HCT116 (cell line): ENCODE results near the gene ITPR2. TPM values are rescaled to one million over a fixed set of nuclear protein-coding genes. Genes with fewer than 3 reads are reported as not detected.

Source experiments
- ATAC-seq: fragments of 200-7000 bp; cut with Tn5 transposase; 2 replicates; pipeline ENCODE4 v1.9.1; 2020; ENCODE audit warnings: mild to moderate bottlenecking, moderate library complexity
- BruUV-seq: library from RNA; stranded (reverse); fragments of 400-500 nt; replicated peaks from 2 replicates; lab custom pipeline; 2021; lab: Mats Ljungman, UMichigan
- CTCF ChIA-PET: fragments of 300-600 bp; sonication (Branson Sonifier 250); formaldehyde crosslinking; loops from one replicate; lab custom pipeline; 2021; ENCODE audit warnings: antibody characterized with exemption; lab: Charles Lee
- POLR2A ChIA-PET: fragments of 300-600, 350-600 bp; sonication (Branson Sonifier 250); formaldehyde crosslinking; loops from one replicate; lab custom pipeline; 2021; ENCODE audit warnings: antibody characterized with exemption; lab: Charles Lee
- RAD21 ChIA-PET, 2 experiments: fragments of 300-600 bp; sonication (Branson Sonifier 250); formaldehyde crosslinking; loops; one replicate each; lab custom pipeline; 2023; ENCODE audit warnings: low total read pairs in 2 of 2; ENCODE audit not compliant: uncharacterized antibody in 2 of 2, unreplicated experiment in 2 of 2, low non-redundant PET in 1 of 2; lab: Charles Lee
- DNase-seq: peaks from one replicate; pipeline ENCODE4 v3.0.0-alpha.2; 2010; ENCODE audit warnings: low read depth, low spot score
- H2AFZ ChIP-seq: fragments of 200-600 bp; shearing (Covaris generic), sonication (generic); 2 replicates; pipeline ENCODE4 v1.6.1; 2017; ENCODE audit warnings: low read depth, mixed run types, mixed read lengths, antibody characterized with exemption, low read length; ENCODE audit not compliant: poor library complexity, severe bottlenecking
- H3K27ac ChIP-seq: 2 replicates; pipeline ENCODE4 v1.5.1; 2012; ENCODE audit warnings: low read depth, low read length
- H3K27me3 ChIP-seq: fragments of 200-600 bp; sonication (generic); 2 replicates; pipeline ENCODE4 v1.6.1; 2016; ENCODE audit warnings: mixed run types, low read length, mixed read lengths; ENCODE audit not compliant: insufficient read depth
- H3K36me3 ChIP-seq, 2 experiments: fragments of 200-500 bp in 1 of 2; fragments of 200-600 bp in 1 of 2; sonication (Bioruptor generic) in 1 of 2; sonication (generic) in 1 of 2; 2 replicates each; pipeline versions ENCODE4 v1.5.1 to v1.6.1; 2014 to 2016; ENCODE audit warnings: low read length in 2 of 2, inconsistent platforms in 1 of 2, mixed read lengths in 1 of 2, mixed run types in 1 of 2; ENCODE audit not compliant: insufficient read depth in 2 of 2, control insufficient read depth in 1 of 2
- H3K4me1 ChIP-seq, 2 experiments: fragments of 200-600 bp in 1 of 2; sonication (generic) in 1 of 2; 2 replicates each; pipeline versions ENCODE4 v1.5.1 to v1.6.1; 2012 to 2017; ENCODE audit warnings: low read length in 2 of 2, inconsistent platforms in 1 of 2, mild to moderate bottlenecking in 1 of 2, mixed read lengths in 1 of 2, mixed run types in 1 of 2, moderate library complexity in 1 of 2; ENCODE audit not compliant: insufficient read depth in 2 of 2, control insufficient read depth in 1 of 2
- H3K4me2 ChIP-seq: fragments of 200-600 bp; sonication (generic); 2 replicates; pipeline ENCODE4 v1.6.1; 2017; ENCODE audit warnings: mixed run types, low read length, mixed read lengths
- H3K4me3 ChIP-seq, 2 experiments: fragments of 200-600 bp in 1 of 2; sonication (generic) in 1 of 2; replicated peaks in 1 of 2; 2 replicates each; pipeline ENCODE4 v1.5.1; 2011 to 2016; ENCODE audit warnings: low read length in 2 of 2, control low read depth in 1 of 2, low read depth in 1 of 2, mild to moderate bottlenecking in 1 of 2, mixed read lengths in 1 of 2, mixed run types in 1 of 2
- H3K79me2 ChIP-seq: fragments of 200-600 bp; sonication (generic); 2 replicates; pipeline ENCODE4 v1.6.1; 2017; ENCODE audit warnings: mild to moderate bottlenecking, mixed run types, low read length, moderate library complexity, mixed read lengths; ENCODE audit not compliant: insufficient read depth
- H3K9ac ChIP-seq: fragments of 200-600 bp; sonication (generic); 2 replicates; pipeline ENCODE4 v1.6.1; 2016; ENCODE audit warnings: low read length, mixed read lengths
- H3K9me2 ChIP-seq: fragments of 200-600 bp; sonication (generic), shearing (Covaris generic); 2 replicates; pipeline ENCODE4 v1.6.1; 2017; ENCODE audit warnings: mixed run types, mild to moderate bottlenecking, moderate library complexity; ENCODE audit not compliant: insufficient read depth
- H3K9me3 ChIP-seq, 2 experiments: fragments of 200-500 bp in 1 of 2; fragments of 200-600 bp in 1 of 2; sonication (Bioruptor generic) in 1 of 2; sonication (generic) in 1 of 2; 2 replicates each; pipeline ENCODE4 v1.6.1; 2014 to 2017; ENCODE audit warnings: low read length in 2 of 2, mixed read lengths in 2 of 2, inconsistent platforms in 1 of 2, low read depth in 1 of 2, mild to moderate bottlenecking in 1 of 2, mixed run types in 1 of 2, moderate library complexity in 1 of 2; ENCODE audit not compliant: control insufficient read depth in 1 of 2, insufficient read depth in 1 of 2
- H4K20me1 ChIP-seq: fragments of 200-600 bp; sonication (generic), shearing (Covaris generic); 2 replicates; pipeline ENCODE4 v1.6.1; 2017; ENCODE audit warnings: mixed run types, mild to moderate bottlenecking, moderate library complexity; ENCODE audit not compliant: insufficient read depth
- ATF3 ChIP-seq: IDR thresholded peaks from 2 replicates; pipeline ENCODE4 v1.6.1; 2012
- CBX3 ChIP-seq: IDR thresholded peaks from 2 replicates; pipeline ENCODE4 v1.6.1; 2012; ENCODE audit warnings: low read depth
- CTCF ChIP-seq, 3 experiments: fragments of 200-600 bp in 1 of 3; sonication (generic) in 1 of 3; IDR thresholded peaks in 2 of 3; conservative IDR thresholded peaks in 1 of 3; 2 replicates each; pipeline ENCODE4 v1.5.1; 2012 to 2017; ENCODE audit warnings: low read depth in 2 of 3, low read length in 2 of 3, antibody characterized with exemption in 1 of 3, borderline replicate concordance in 1 of 3, control low read depth in 1 of 3, mild to moderate bottlenecking in 1 of 3, mixed read lengths in 1 of 3, mixed run types in 1 of 3, moderate library complexity in 1 of 3; ENCODE audit not compliant: insufficient read depth in 1 of 3
- EGR1 ChIP-seq: IDR thresholded peaks from 2 replicates; pipeline ENCODE4 v1.6.1; 2012; ENCODE audit warnings: low read depth
- ELF1 ChIP-seq: IDR thresholded peaks from 2 replicates; pipeline ENCODE4 v1.6.1; 2012; ENCODE audit warnings: low read depth, borderline replicate concordance
- EZH2 ChIP-seq: fragments of 200-600 bp; sonication (generic); IDR thresholded peaks from 2 replicates; pipeline ENCODE4 v1.6.1; 2017; ENCODE audit warnings: antibody characterized with exemption, mixed run types
- FOSL1 ChIP-seq: IDR thresholded peaks from 2 replicates; pipeline ENCODE4 v1.6.1; 2012; ENCODE audit warnings: low read depth
- MAX ChIP-seq: IDR thresholded peaks from 2 replicates; pipeline ENCODE4 v1.6.1; 2012
- POLR2A ChIP-seq: IDR thresholded peaks from 2 replicates; pipeline ENCODE4 v1.7.0; 2011; ENCODE audit warnings: borderline replicate concordance; ENCODE audit not compliant: insufficient read depth, insufficient read length; ENCODE audit errors: extremely low read depth
- POLR2AphosphoS5 ChIP-seq: IDR thresholded peaks from 2 replicates; pipeline ENCODE4 v1.6.1; 2011; ENCODE audit warnings: mild to moderate bottlenecking, low read depth, low read length, moderate library complexity
- RAD21 ChIP-seq: IDR thresholded peaks from 2 replicates; pipeline ENCODE4 v1.6.1; 2012; ENCODE audit warnings: low read depth, mild to moderate bottlenecking
- REST ChIP-seq: IDR thresholded peaks from 2 replicates; pipeline ENCODE4 v1.6.1; 2012; ENCODE audit warnings: low read depth
- SIN3A ChIP-seq: IDR thresholded peaks from 2 replicates; pipeline ENCODE4 v1.6.1; 2012; ENCODE audit warnings: low read depth
- SP1 ChIP-seq: IDR thresholded peaks from 2 replicates; pipeline ENCODE4 v1.6.1; 2012; ENCODE audit warnings: low read depth
- SRF ChIP-seq: IDR thresholded peaks from 2 replicates; pipeline ENCODE4 v1.6.1; 2012; ENCODE audit warnings: low read depth
- TCF7L2 ChIP-seq: IDR thresholded peaks from 2 replicates; pipeline ENCODE4 v1.7.0; 2011; ENCODE audit warnings: borderline replicate concordance, inconsistent platforms; ENCODE audit not compliant: insufficient read depth, insufficient read length; ENCODE audit errors: extremely low read depth
- YY1 ChIP-seq: IDR thresholded peaks from 2 replicates; pipeline ENCODE4 v1.6.1; 2011; ENCODE audit warnings: low read length, low read depth, moderate library complexity, mild to moderate bottlenecking; ENCODE audit not compliant: insufficient replicate concordance; ENCODE audit errors: extremely low read depth
- ZBTB33 ChIP-seq: IDR thresholded peaks from 2 replicates; pipeline ENCODE4 v1.6.1; 2011; ENCODE audit warnings: mild to moderate bottlenecking, low read length, moderate library complexity; ENCODE audit not compliant: insufficient replicate concordance; ENCODE audit errors: extremely low read depth
- ZFX ChIP-seq: fragments of 450-650 bp; IDR thresholded peaks from 2 replicates; pipeline ENCODE4 v1.6.1; 2017
- intact Hi-C: fragments of 100-400 bp; cut with micrococcal nuclease; formaldehyde crosslinking; loops from 2 replicates; pipeline ENCODE4 v1.10.0; 2022
- total RNA-seq: library from RNA; stranded (reverse); gene quantifications from one replicate; pipeline ENCODE4 v1.2.1, GENCODE V29; 2021; ENCODE audit not compliant: unreplicated experiment

The ITPR2 gene
- total RNA-seq, 1 experiment from 2014 or later: 6.5 TPM

- no peak for TF ChIP-seq ELF1
- no peak for TF ChIP-seq SIN3A
- TF ChIP-seq CBX3: no peak
Observed at GRCh38 chr12:26563552-26563951, 269.4 kb downstream of the ITPR2 start (continued).

- POLR2A ChIA-PET: no interaction called here
- TF ChIP-seq POLR2AphosphoS5 (no peak), ZBTB33 (no peak), CBX3 (no peak), ATF3 (no peak), EZH2 (no peak), MAX (no peak), FOSL1 (no peak), ELF1 (no peak), ZFX (no peak), POLR2A (no peak), TCF7L2 (no peak), SP1 (no peak), CTCF (IDR thresholded peaks at IDR 0.05 in 2 of 3, conservative IDR thresholded peaks at IDR 0.05 in 1 of 3; ENCODE audit: borderline replicate concordance in 1 of 3, insufficient read depth in 1 of 3, low read depth in 2 of 3, low read length in 2 of 3) (no peak), EGR1 (no peak), SIN3A (no peak), SRF (no peak), RAD21 (no peak), YY1 (no peak), REST (no peak)
Observed at GRCh38 chr12:26557326-26557725, 275.7 kb downstream of the ITPR2 start.

More at GRCh38 chr12:26557326-26557725, 275.7 kb downstream of the ITPR2 start:
- DNase-seq: no peak
- H3K27ac ChIP-seq: no peak overlapping the region
- no peaks in the 10 kb centered on the region for H3K4me1 ChIP-seq
- H3K27me3 ChIP-seq: no peaks in the 10 kb centered on the region
- intact Hi-C loops: no loop called here
- no peak overlapping the region for H3K4me2 ChIP-seq
- no peaks in the 10 kb centered on the region for H4K20me1 ChIP-seq
- no peak for ATAC-seq
- H3K36me3 ChIP-seq: no peaks in the 10 kb centered on the region
- H3K9ac ChIP-seq: no peak overlapping the region
- H3K9me3 ChIP-seq: no peaks in the 10 kb centered on the region
- ChIA-PET RAD21 (no interaction called here), CTCF (no interaction called here)
- no peaks in the 10 kb centered on the region for H3K9me2 ChIP-seq
- no peak overlapping the region for H2AFZ ChIP-seq
- no TSS peak for BruUV-seq
- no peaks in the 10 kb centered on the region for H3K79me2 ChIP-seq
- H3K4me3 ChIP-seq: no peak overlapping the region
